Inflammatory macrophage (primary cell): ENCODE results near the gene MTUS2.

Experiments used
- DNase-seq, 2 donors: peaks; one replicate each; pipeline ENCODE4 v3.0.0-alpha.2; 2020 to 2022

The MTUS2 gene

GRCh38 chr13:29513002-29513980 is 693.2 kb downstream of the MTUS2 start:
- DNase-seq: no peak

- no peak for DNase-seq
Observed at GRCh38 chr13:29513981-29514719, 694.0 kb downstream of the MTUS2 start.

GRCh38 chr13:29514720-29515310 is 694.7 kb downstream of the MTUS2 start:
- no peak for DNase-seq

- DNase-seq: no peak
Observed at GRCh38 chr13:29515372-29515771, 695.2 kb downstream of the MTUS2 start.

- no peak for DNase-seq
Observed at GRCh38 chr13:29516012-29516411, 695.9 kb downstream of the MTUS2 start.

- no peak for DNase-seq
Observed at GRCh38 chr13:29516880-29517279, 696.7 kb downstream of the MTUS2 start.

GRCh38 chr13:29519921-29520320 is 699.8 kb downstream of the MTUS2 start:
- DNase-seq: no peak

GRCh38 chr13:29520671-29521070 is 700.5 kb downstream of the MTUS2 start:
- no peak for DNase-seq

- no peak for DNase-seq
Observed at GRCh38 chr13:29521336-29521735, 701.2 kb downstream of the MTUS2 start.

- DNase-seq: no peak
Observed at GRCh38 chr13:29522044-29522685, 702.0 kb downstream of the MTUS2 start.

- DNase-seq: no peak
Observed at GRCh38 chr13:29523199-29523961, 703.2 kb downstream of the MTUS2 start.

GRCh38 chr13:29524176-29524575 is 704.0 kb downstream of the MTUS2 start:
- no peak for DNase-seq

GRCh38 chr13:29524641-29525040 is 704.5 kb downstream of the MTUS2 start:
- no peak for DNase-seq

- no peak for DNase-seq
Observed at GRCh38 chr13:29525757-29526156, 705.6 kb downstream of the MTUS2 start.

- no peak for DNase-seq
Observed at GRCh38 chr13:29526741-29527140, 706.6 kb downstream of the MTUS2 start.

GRCh38 chr13:29527511-29527910 is 707.4 kb downstream of the MTUS2 start:
- no peak for DNase-seq

GRCh38 chr13:29527916-29528315 is 707.8 kb downstream of the MTUS2 start:
- DNase-seq: no peak

GRCh38 chr13:29529754-29530153 is 709.6 kb downstream of the MTUS2 start:
- no peak for DNase-seq

- DNase-seq: no peak
Observed at GRCh38 chr13:29530901-29531300, 710.8 kb downstream of the MTUS2 start.

- no peak for DNase-seq
Observed at GRCh38 chr13:29532116-29532515, 712.0 kb downstream of the MTUS2 start.

- no peak for DNase-seq
Observed at GRCh38 chr13:29532821-29533220, 712.7 kb downstream of the MTUS2 start.

GRCh38 chr13:29534083-29534482 is 713.9 kb downstream of the MTUS2 start:
- DNase-seq: no peak
